BJ (cell line): ENCODE measurements around the gene OGT. TPM values are rescaled to one million over a fixed set of nuclear protein-coding genes. Genes with fewer than 3 reads are reported as not detected.
A peak's percentile ranks its signal among the peaks of the same experiment; 100 is the strongest.
"Not testable (repeated sequence)": the region's sequence is repeated elsewhere in the genome, so short reads cannot be mapped to it uniquely, and the experiment has no call there.

Experiments
- CTCF ChIA-PET: fragments of 350-600 bp; formaldehyde crosslinking; extraction: SDS; loops from one replicate; lab custom pipeline; 2021; ENCODE audit warnings: antibody characterized with exemption, inconsistent platforms; lab: Yijun Ruan, JAX
- POLR2A ChIA-PET: fragments of 300-600 bp; sonication (Branson Sonifier 250); formaldehyde crosslinking; extraction: SDS; loops from one replicate; lab custom pipeline; 2021; ENCODE audit warnings: antibody characterized with exemption; lab: Charles Lee
- DNase-seq: peaks from one replicate; pipeline ENCODE4 v3.0.0-alpha.2; 2011; ENCODE audit warnings: low read depth
- H3K27me3 ChIP-seq: 2 replicates; pipeline ENCODE4 v1.6.0; 2011; ENCODE audit warnings: low read length; ENCODE audit not compliant: control insufficient read depth, insufficient read depth
- H3K36me3 ChIP-seq: 2 replicates; pipeline ENCODE4 v1.5.1; 2011; ENCODE audit warnings: low read length; ENCODE audit not compliant: control insufficient read depth, insufficient read depth
- H3K4me3 ChIP-seq: 2 replicates; pipeline ENCODE4 v1.5.1; 2011; ENCODE audit warnings: low read depth, mild to moderate bottlenecking, control low read depth, low read length
- CTCF ChIP-seq: IDR thresholded peaks from 2 replicates; pipeline ENCODE4 v1.5.1; 2011; ENCODE audit warnings: low read depth, mild to moderate bottlenecking, control low read depth, inconsistent platforms, low read length, moderate library complexity; ENCODE audit not compliant: insufficient read depth
- polyA minus RNA-seq: library from RNA; depleted of rRNA, polyadenylated mRNA; stranded (reverse); fragments of >200 nt; gene quantifications from 2 replicates; pipeline ENCODE4 v1.2.3, GENCODE V29; 2011; rRNA and poly(A)+ RNA removed
- polyA plus RNA-seq: library from polyadenylated mRNA; depleted of rRNA; stranded (reverse); fragments of >200 nt; gene quantifications from 2 replicates; pipeline ENCODE4 v1.2.3, GENCODE V29; 2011; rRNA removed

Gene OGT
- polyA plus RNA-seq (280 and 330 TPM in 2 replicates), polyA minus RNA-seq (162 and 204 TPM in 2 replicates)

- ChIA-PET POLR2A (interaction anchor here (0.6 kb wide), 1 partner anchor 139 kb away, joined by 3 read pairs; no protein-coding TSS in a partner anchor), CTCF (interaction anchor here (0.5 to 1.7 kb wide), 4 partner anchors 10 to 20 kb away, joined by 3 to 4 read pairs (median 3); no protein-coding TSS in a partner anchor)
- peak within 1 kb of the TSS; percentile 59 for H3K4me3 ChIP-seq
- H3K27me3 ChIP-seq, result no peaks in the 10 kb centered on the region
- peak; percentile 75 for DNase-seq
- no peaks in the 10 kb centered on the region for H3K36me3 ChIP-seq
- no peak for TF ChIP-seq CTCF
Observed at GRCh38 chrX:71532753-71533425, at the start of gene OGT. Gene OGT (plus strand): TSS chrX:71533104. CDS start chrX:71533300, 196 bp downstream.

GRCh38 chrX:71487814-71488213 is 45.1 kb upstream of the OGT start:
- ChIA-PET POLR2A (no interaction called here), CTCF (no interaction called here)

GRCh38 chrX:71489540-71489939 is 43.4 kb upstream of the OGT start:
- TF ChIP-seq CTCF, result no peak
- ChIA-PET POLR2A (interaction anchor here (0.6 kb wide), 1 partner anchor 10 kb away, joined by 3 read pairs; no protein-coding TSS in a partner anchor), CTCF (interaction anchor here (0.6 kb wide), 1 partner anchor 16 kb away, joined by 3 read pairs; no protein-coding TSS in a partner anchor)
- Histone ChIP-seq H3K36me3 (no peaks in the 10 kb centered on the region), H3K27me3 (no peaks in the 10 kb centered on the region), H3K4me3 (no peak overlapping the region)
- DNase-seq, result no peak

More at GRCh38 chrX:71487814-71488213, 45.1 kb upstream of the OGT start:
- Histone ChIP-seq H3K36me3 (no peaks in the 10 kb centered on the region), H3K4me3 (no peak overlapping the region), H3K27me3 (no peaks in the 10 kb centered on the region)
- TF ChIP-seq CTCF, result no peak
- no peak for DNase-seq

- ChIA-PET POLR2A (no interaction called here), CTCF (interaction anchor here (0.6 kb wide), 1 partner anchor 139 kb away, joined by 4 read pairs; no protein-coding TSS in a partner anchor)
- no peaks in the 10 kb centered on the region for H3K36me3 ChIP-seq
- peak overlapping the region; percentile 53 for H3K4me3 ChIP-seq
- no peak for TF ChIP-seq CTCF
- no peaks in the 10 kb centered on the region for H3K27me3 ChIP-seq
- no peak for DNase-seq
Observed at GRCh38 chrX:71492231-71493065, 40.5 kb upstream of the OGT start.

GRCh38 chrX:71493111-71493613 is 39.7 kb upstream of the OGT start:
- ChIA-PET POLR2A (no interaction called here), CTCF (interaction anchor here (0.6 kb wide), 1 partner anchor 138 kb away, joined by 4 read pairs; no protein-coding TSS in a partner anchor)
- Histone ChIP-seq H3K27me3 (no peaks in the 10 kb centered on the region), H3K36me3 (no peaks in the 10 kb centered on the region), H3K4me3 (peak overlapping the region; percentile 53)
- TF ChIP-seq CTCF, result no peak
- DNase-seq, result no peak

GRCh38 chrX:71495979-71496378 is 36.9 kb upstream of the OGT start:
- CTCF ChIA-PET, POLR2A ChIA-PET: not testable (repeated sequence)

More at GRCh38 chrX:71495979-71496378, 36.9 kb upstream of the OGT start:
- not testable (repeated sequence) for H3K36me3 ChIP-seq, H3K4me3 ChIP-seq, DNase-seq, H3K27me3 ChIP-seq
